ENCODE measurements around the gene OGFOD1.

Gene OGFOD1

DNA sequence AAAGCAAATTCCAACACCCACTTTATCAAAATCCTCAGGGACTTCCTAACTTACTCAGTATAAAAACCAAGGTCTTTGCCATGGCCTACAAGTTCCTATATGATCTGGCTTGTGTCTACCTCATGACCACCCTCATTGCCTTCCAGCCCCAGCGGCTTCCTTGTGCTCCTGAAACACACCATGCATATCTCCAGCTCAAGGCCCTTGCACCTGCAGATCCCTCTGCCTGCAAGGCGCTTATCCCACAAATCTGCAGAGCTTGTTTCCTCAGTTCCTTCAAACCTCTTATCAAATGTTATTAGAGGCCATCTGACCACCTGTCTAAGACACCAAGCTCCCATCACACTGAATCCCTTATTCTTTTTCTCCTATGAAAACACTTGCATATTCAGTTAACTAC, 65.9 kb downstream of the OGFOD1 start:
- no peak for TF ChIP-seq GLIS3 (CRISPR knock-in tag; IDR thresholded peaks at IDR 0.05)
- TF ChIP-seq CSRNP3 (CRISPR knock-in tag; IDR thresholded peaks at IDR 0.05), result no peak
- no peak for TF ChIP-seq OSR1 (CRISPR knock-in tag; IDR thresholded peaks at IDR 0.05)
- no peak for TF ChIP-seq TSHZ2 (CRISPR knock-in tag; IDR thresholded peaks at IDR 0.05)
- TF ChIP-seq ESRRG (CRISPR knock-in tag; IDR thresholded peaks at IDR 0.05), result no peak
- no peak for TF ChIP-seq ZFP30 (CRISPR knock-in tag; IDR thresholded peaks at IDR 0.05)
- no peak for TF ChIP-seq ZNF70 (CRISPR knock-in tag; IDR thresholded peaks at IDR 0.05)
- TF ChIP-seq ISL1 (CRISPR knock-in tag; IDR thresholded peaks at IDR 0.05), result no peak
- TF ChIP-seq PPARA (CRISPR knock-in tag; IDR thresholded peaks at IDR 0.05; ENCODE audit: borderline replicate concordance), result no peak
- TF ChIP-seq ZNF565 (CRISPR knock-in tag; conservative IDR thresholded peaks at IDR 0.05; ENCODE audit: low read depth), result no peak
- no peak for TF ChIP-seq PATZ1 (CRISPR knock-in tag; IDR thresholded peaks at IDR 0.05; ENCODE audit: borderline replicate concordance)
- TF ChIP-seq ZC3H10 (CRISPR knock-in tag; IDR thresholded peaks at IDR 0.05), result no peak
- no peak for TF ChIP-seq ZFP3 (CRISPR knock-in tag; IDR thresholded peaks at IDR 0.05)
- TF ChIP-seq TCF4 (CRISPR knock-in tag; IDR thresholded peaks at IDR 0.05; ENCODE audit: borderline replicate concordance), result no peak
- TF ChIP-seq, protein P1, sequence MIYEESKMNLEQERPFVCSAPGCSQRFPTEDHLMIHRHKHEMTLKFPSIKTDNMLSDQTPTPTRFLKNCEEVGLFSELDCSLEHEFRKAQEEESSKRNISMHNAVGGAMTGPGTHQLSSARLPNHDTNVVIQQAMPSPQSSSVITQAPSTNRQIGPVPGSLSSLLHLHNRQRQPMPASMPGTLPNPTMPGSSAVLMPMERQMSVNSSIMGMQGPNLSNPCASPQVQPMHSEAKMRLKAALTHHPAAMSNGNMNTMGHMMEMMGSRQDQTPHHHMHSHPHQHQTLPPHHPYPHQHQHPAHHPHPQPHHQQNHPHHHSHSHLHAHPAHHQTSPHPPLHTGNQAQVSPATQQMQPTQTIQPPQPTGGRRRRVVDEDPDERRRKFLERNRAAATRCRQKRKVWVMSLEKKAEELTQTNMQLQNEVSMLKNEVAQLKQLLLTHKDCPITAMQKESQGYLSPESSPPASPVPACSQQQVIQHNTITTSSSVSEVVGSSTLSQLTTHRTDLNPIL (CRISPR knock-in tag; IDR thresholded peaks at IDR 0.05; ENCODE audit: low read depth), result no peak
- no peak for TF ChIP-seq POU6F1 (CRISPR knock-in tag; IDR thresholded peaks at IDR 0.05; ENCODE audit: borderline replicate concordance, low read depth)
- TF ChIP-seq TOX (CRISPR knock-in tag; IDR thresholded peaks at IDR 0.05; ENCODE audit: borderline replicate concordance), result no peak
- no peak for TF ChIP-seq SNAI2 (CRISPR knock-in tag; IDR thresholded peaks at IDR 0.05)
- no peak for ATAC-seq

- TF ChIP-seq BACH2 (CRISPR knock-in tag; IDR thresholded peaks at IDR 0.05; ENCODE audit: borderline replicate concordance) (no peak), ISL1 (CRISPR knock-in tag; IDR thresholded peaks at IDR 0.05) (no peak), CSRNP3 (CRISPR knock-in tag; IDR thresholded peaks at IDR 0.05) (no peak), ARNTL (CRISPR knock-in tag; IDR thresholded peaks at IDR 0.05; ENCODE audit: borderline replicate concordance, low read depth) (no peak), CSDC2 (CRISPR knock-in tag; IDR thresholded peaks at IDR 0.05) (no peak), ZC3H10 (CRISPR knock-in tag; IDR thresholded peaks at IDR 0.05) (no peak)
- no peak for ATAC-seq
Observed at GRCh38 chr16:56518425-56518824, 67.1 kb downstream of the OGFOD1 start.
